Heart left ventricle (tissue), 16 donors: ENCODE results near the gene LAMC3. TPM values are rescaled to one million over a fixed set of nuclear protein-coding genes. Genes with fewer than 3 reads are reported as not detected.

Source experiments
- ATAC-seq, 4 donors: fragments of 200-7000 bp; cut with Tn5 transposase; one replicate each; pipeline ENCODE4 v1.9.1; 2020 to 2022; ENCODE audit warnings: moderate library complexity in 4 of 4, mild to moderate bottlenecking in 3 of 4, moderate number of reproducible peaks in 1 of 4
- DNase-seq, 5 donors: peaks; one replicate each; pipeline ENCODE4 v3.0.0-alpha.2; 2020
- H3K27ac ChIP-seq, 12 donors: fragments of 200-600 bp; sonication (generic) in 4 of 12; one replicate each; pipeline versions ENCODE4 v1.5.0 to v1.8.0; 2016 to 2022; ENCODE audit warnings: mild to moderate bottlenecking in 2 of 12
- H3K27me3 ChIP-seq, 9 donors: fragments of 200-600 bp; sonication (generic) in 2 of 9; one replicate each; pipeline versions ENCODE4 v1.5.1 to v1.8.0; 2016 to 2022; ENCODE audit warnings: mild to moderate bottlenecking in 3 of 9
- H3K36me3 ChIP-seq, 9 donors: fragments of 200-600 bp; sonication (generic) in 2 of 9; one replicate each; pipeline versions ENCODE4 v1.5.0 to v1.8.0; 2018 to 2022; ENCODE audit warnings: mild to moderate bottlenecking in 2 of 9
- H3K4me1 ChIP-seq, 12 donors: fragments of 200-600 bp; sonication (generic) in 4 of 12; one replicate each; pipeline versions ENCODE4 v1.5.0 to v1.8.0; 2016 to 2022; ENCODE audit warnings: mild to moderate bottlenecking in 3 of 12
- H3K4me3 ChIP-seq, 12 donors: fragments of 200-600 bp; sonication (generic) in 4 of 12; one replicate each; pipeline versions ENCODE4 v1.5.0 to v1.8.0; 2017 to 2022; ENCODE audit warnings: mild to moderate bottlenecking in 9 of 12, moderate library complexity in 4 of 12
- H3K9me3 ChIP-seq, 12 donors: fragments of 200-600 bp; sonication (generic) in 4 of 12; one replicate each; pipeline versions ENCODE4 v1.5.0 to v1.8.0; 2016 to 2022; ENCODE audit warnings: mild to moderate bottlenecking in 1 of 12
- POLR2A ChIP-seq, 2 donors: fragments of 450-650 bp; IDR thresholded peaks; one replicate each; pipeline ENCODE4 v1.6.1; 2017; ENCODE audit warnings: antibody characterized with exemption in 2 of 2, mild to moderate bottlenecking in 2 of 2, moderate library complexity in 2 of 2
- WGBS, 4 donors: extraction: QIAGEN DNeasy Blood & Tissue Kit in 2 of 4; methylation state at CpG; one replicate each; pipeline versions ENCODE4 v1.1.5 to v1.1.7; 2013 to 2018; 5-methylcytosine and 5-hydroxymethylcytosine counted together
- intact Hi-C, 10 donors: fragments of 100-400 bp; cut with DNase I; formaldehyde crosslinking; loops; one replicate each; pipeline versions ENCODE4 v1.11.1 to v1.14.2; 2022
- polyA plus RNA-seq, 2 donors: library from polyadenylated mRNA; stranded (reverse); fragments of 200-250 nt; gene quantifications; one replicate each; pipeline ENCODE4 v1.2.3, GENCODE V29; 2013
- total RNA-seq, 9 donors: library from RNA; depleted of rRNA in 2 of 9; stranded (reverse); fragments of >200 nt in 2 of 9; fragmentation: NEBNext Ultra II Directional in 3 of 9; extraction: Animal tissue kit (Norgen Biotek cat#: 25700) in 3 of 9; gene quantifications; one replicate each; pipeline versions ENCODE4 v1.1.0 to v1.2.4, GENCODE V29; 2016 to 2023
- TF ChIP-seq, protein P1 (sequence below), 12 donors: fragments of 200-600 bp; sonication (generic) in 4 of 12; IDR thresholded peaks; one replicate each; pipeline versions ENCODE4 v1.5.0 to v1.8.0; 2018 to 2022; ENCODE audit warnings: antibody characterized with exemption in 12 of 12, mild to moderate bottlenecking in 5 of 12
- donor health status: ischemic (EF 13 %, LVEDD 7.1; RV severe dilation, severe dysfunction).
- donor health status: healthy with polysubstance abuse.
- donor health status: DM: no; HTN: yes; CAD: no.
- donor health status: DM: no; HTN: no; CAD: no.
- donor health status: ischemic (EF 25% LVEDD 6.9; RV normal size, moderate dysfunction).
- donor health status: ischemic (EF 25% LVEDD 5.7; RV mildly dilated, moderate dysfunction).
- donor health status: healthy.
- donor health status: DM: yes; HTN: yes; CAD: no.
- donor health status: ischemic (EF 35%, LVEDD 5.7; RV mildly dilated, moderate dysfunction).
- donor health status: nonischemic (EF 11% LVEDD 7.7; RV severe dilation, severe dysfunction).
- donor health status: DM: yes; HTN: yes; CAD: no.
- donor health status: PGD.
- donor health status: ischemic (EF 29% LVEDD 5.4; RV normal size, mild dysfunction).
- donor health status: nonischemic (EF 23%, LVEDD 6.1; RV moderate dilation, normal function).

Gene LAMC3
- total and polyA plus RNA-seq, 11 donors: 0.11 to 1.8 (median 0.67) TPM

DNA sequence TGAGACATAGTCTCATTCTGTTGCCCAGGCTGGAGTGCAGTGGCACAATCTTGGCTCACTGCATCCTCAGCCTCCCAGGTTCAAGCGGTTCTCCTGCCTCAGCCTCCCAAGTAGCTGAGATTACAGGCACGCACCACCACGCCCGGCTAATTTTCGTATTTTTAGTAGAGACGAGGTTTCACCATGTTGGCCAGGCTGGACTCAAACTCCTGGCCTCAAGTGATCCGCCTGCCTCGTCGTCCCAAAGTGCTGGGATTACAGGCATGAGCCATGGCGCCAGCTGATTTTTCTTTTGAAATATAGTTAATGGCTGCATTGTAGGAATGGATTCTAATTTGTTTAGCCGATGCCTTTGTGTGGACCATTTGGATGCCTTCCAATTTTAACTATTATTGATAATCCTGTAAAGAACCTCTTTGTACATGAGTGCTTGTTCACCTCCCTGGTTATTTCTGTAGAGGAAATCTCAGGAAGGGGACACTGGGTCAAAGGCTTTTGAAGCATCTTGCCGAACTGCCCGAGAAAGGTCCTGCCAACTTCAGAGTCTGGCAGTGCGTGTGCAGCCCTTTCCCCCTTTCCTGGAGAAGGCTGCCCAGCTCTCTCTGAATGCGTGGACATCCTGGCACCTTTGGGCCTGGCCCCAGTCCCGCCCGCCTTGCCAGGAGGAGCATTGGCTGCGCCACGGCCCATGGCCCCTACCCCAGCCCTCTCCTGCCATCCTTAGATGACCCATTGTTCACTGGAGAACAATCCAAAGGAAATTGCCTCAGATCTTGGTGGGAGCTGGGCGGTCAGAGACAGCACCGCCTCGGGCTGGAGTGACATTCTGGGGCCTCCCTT, 107.5 kb downstream of the LAMC3 start:
- no peaks in the 10 kb centered on the region for H3K27me3 ChIP-seq

DNA sequence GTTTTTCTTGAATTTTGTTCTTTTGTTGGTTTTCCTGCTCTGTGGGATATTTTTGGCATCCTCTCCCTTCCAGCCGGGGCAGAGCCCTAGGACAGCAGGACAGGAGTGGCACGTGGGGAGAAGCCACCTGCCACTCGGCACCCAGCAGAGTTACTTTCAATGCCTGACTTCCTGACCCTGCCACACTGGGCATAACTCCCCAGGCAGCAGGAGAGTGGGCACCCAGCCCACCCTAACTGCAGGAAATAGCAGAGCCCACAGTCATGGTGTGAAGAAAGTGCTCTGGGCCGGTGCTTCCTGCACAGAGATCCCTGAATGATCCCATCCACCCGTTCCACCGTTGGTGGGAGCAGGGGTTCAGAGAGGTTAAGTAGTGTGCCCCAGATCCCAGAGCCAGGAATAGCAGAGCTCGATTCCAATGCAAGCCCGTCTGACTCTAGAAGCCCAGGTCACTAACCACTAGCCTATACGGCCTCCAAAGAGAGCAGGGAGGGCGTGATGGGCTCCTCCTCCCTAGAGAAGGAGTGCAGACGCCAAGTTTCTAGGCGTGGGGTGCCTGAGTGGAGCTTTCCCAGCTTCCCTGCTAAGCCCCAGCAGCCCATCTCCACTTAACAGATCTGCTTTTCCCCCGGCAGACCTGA, 108.3 kb downstream of the LAMC3 start:
- no peak overlapping the region for H3K4me3 ChIP-seq
- 51 to 62% (median 57%) methylated on average over 12 to 13 of the region's 13 CpGs for WGBS, 4 donors
- DNase-seq: no peak

More for the DNA sequence above, 107.5 kb downstream of the LAMC3 start:
- peak; percentile 67 to 92 (median 82) for ATAC-seq
- Histone ChIP-seq H3K4me3 (no peak overlapping the region), H3K27ac (peak overlapping the region; percentile 24 to 89 (median 76)), H3K4me1 (peaks cover 0 to 34% (median 10%) of the 10 kb centered on the region in 12 donors), H3K9me3 (no peaks in the 10 kb centered on the region), H3K36me3 (peaks cover 0 to 45% (median 17%) of the 10 kb centered on the region in 9 donors)
- intact Hi-C loops: no loop called here
- no peak for TF ChIP-seq POLR2A (IDR thresholded peaks at IDR 0.05)
- TF ChIP-seq, protein P1, sequence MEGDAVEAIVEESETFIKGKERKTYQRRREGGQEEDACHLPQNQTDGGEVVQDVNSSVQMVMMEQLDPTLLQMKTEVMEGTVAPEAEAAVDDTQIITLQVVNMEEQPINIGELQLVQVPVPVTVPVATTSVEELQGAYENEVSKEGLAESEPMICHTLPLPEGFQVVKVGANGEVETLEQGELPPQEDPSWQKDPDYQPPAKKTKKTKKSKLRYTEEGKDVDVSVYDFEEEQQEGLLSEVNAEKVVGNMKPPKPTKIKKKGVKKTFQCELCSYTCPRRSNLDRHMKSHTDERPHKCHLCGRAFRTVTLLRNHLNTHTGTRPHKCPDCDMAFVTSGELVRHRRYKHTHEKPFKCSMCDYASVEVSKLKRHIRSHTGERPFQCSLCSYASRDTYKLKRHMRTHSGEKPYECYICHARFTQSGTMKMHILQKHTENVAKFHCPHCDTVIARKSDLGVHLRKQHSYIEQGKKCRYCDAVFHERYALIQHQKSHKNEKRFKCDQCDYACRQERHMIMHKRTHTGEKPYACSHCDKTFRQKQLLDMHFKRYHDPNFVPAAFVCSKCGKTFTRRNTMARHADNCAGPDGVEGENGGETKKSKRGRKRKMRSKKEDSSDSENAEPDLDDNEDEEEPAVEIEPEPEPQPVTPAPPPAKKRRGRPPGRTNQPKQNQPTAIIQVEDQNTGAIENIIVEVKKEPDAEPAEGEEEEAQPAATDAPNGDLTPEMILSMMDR (IDR thresholded peaks at IDR 0.05): no peak
- 68 to 76% (median 71%) methylated on average over 22 of the region's 22 CpGs for WGBS, 4 donors
- DNase-seq: peak in 3 of 5 donors; percentile 45 to 70 (median 59)

DNA sequence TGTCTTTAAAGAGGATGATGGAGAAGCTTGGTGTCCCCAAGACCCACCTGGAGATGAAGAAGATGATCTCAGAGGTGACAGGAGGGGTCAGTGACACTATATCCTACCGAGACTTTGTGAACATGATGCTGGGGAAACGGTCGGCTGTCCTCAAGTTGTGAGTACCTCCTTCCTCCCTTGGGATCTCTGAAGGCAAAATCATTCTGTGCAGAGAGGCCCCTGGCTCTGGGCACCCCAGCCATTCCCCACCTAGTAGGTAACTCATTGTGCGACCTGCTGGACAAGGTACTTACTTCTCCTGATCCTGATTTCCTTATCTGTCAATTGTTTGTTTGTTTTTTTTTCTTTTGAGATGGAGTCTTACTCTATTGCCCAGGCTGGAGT, 108.8 kb downstream of the LAMC3 start:
- no peak for ATAC-seq
- WGBS, 4 donors: 61 to 77% (median 66%) methylated on average over 4 of the region's 4 CpGs
- Histone ChIP-seq H3K4me3 (no peak overlapping the region), H3K9me3 (no peaks in the 10 kb centered on the region), H3K27ac (peak overlapping the region; percentile 57 to 89 (median 76)), H3K27me3 (no peaks in the 10 kb centered on the region), H3K36me3 (peaks cover 0 to 49% (median 18%) of the 10 kb centered on the region in 9 donors), H3K4me1 (peaks cover 0 to 28% (median 8%) of the 10 kb centered on the region in 12 donors)
- DNase-seq: no peak
- intact Hi-C loops: no loop called here
- TF ChIP-seq, protein P1 (IDR thresholded peaks at IDR 0.05): no peak
- no peak for TF ChIP-seq POLR2A (IDR thresholded peaks at IDR 0.05)

More for the DNA sequence above, 108.3 kb downstream of the LAMC3 start:
- no peaks in the 10 kb centered on the region for H3K9me3 ChIP-seq
- H3K36me3 ChIP-seq: peaks cover 0 to 51% (median 18%) of the 10 kb centered on the region in 9 donors
- H3K27ac ChIP-seq: peak overlapping the region; percentile 57 to 89 (median 76)
- TF ChIP-seq POLR2A (IDR thresholded peaks at IDR 0.05): no peak
- TF ChIP-seq, protein P1 (IDR thresholded peaks at IDR 0.05): no peak
- H3K4me1 ChIP-seq: peaks cover 0 to 31% (median 8%) of the 10 kb centered on the region in 12 donors
- no peaks in the 10 kb centered on the region for H3K27me3 ChIP-seq
- peak; percentile 22 to 62 (median 44) for ATAC-seq
- intact Hi-C loops: no loop called here

DNA sequence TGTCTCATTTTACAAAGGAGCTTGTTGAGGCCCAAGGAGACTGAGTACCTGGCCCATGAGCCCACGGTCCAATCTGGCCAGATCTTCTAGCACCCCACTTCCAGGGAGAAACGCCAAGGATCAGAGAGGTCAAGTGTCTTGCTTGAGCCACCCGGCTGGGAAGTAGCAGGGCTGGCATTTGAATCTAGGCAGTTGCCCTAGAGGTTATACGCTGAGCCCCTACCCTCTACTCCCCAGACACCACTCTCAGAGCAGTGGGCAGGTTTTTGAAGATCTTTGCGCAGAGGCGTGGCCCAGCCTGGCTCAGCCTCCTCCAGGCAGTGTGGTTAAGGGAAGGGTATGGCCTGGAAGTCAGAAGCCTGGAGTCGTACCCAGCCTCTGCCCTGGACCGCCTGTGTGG, 110.6 kb downstream of the LAMC3 start:
- no peak overlapping the region for H3K4me3 ChIP-seq
- WGBS, 4 donors: 81 to 95% (median 86%) methylated on average over 8 of the region's 8 CpGs
- H3K4me1 ChIP-seq: peaks cover 0 to 29% (median 9%) of the 10 kb centered on the region in 12 donors
- TF ChIP-seq, protein P1 (IDR thresholded peaks at IDR 0.05): no peak
- TF ChIP-seq POLR2A (IDR thresholded peaks at IDR 0.05): no peak
- DNase-seq (no peak), ATAC-seq (no peak)
- H3K27me3 ChIP-seq: no peaks in the 10 kb centered on the region
- intact Hi-C loops: no loop called here
- peaks cover 0 to 47% (median 18%) of the 10 kb centered on the region in 9 donors for H3K36me3 ChIP-seq
- no peak overlapping the region for H3K27ac ChIP-seq
- H3K9me3 ChIP-seq: no peaks in the 10 kb centered on the region
